ENCODE data around the gene ETF1. TPM values are rescaled to one million over a fixed set of nuclear protein-coding genes. Genes with fewer than 3 reads are reported as not detected.

The ETF1 gene
- total RNA-seq, 2 donors from 2014 or later = 67.6 to 115 TPM

- Histone ChIP-seq H3K9me3 (no peaks in the 10 kb centered on the region), H3K36me3 (peaks cover 79% of the 10 kb centered on the region), H3K27me3 (replicated peaks; ENCODE audit: insufficient read depth) (no peaks in the 10 kb centered on the region), H3K4me1 (ENCODE audit: control insufficient read depth in 1 of 2, low read depth in 2 of 2) (peaks cover 0 to 8% of the 10 kb centered on the region in 2 donors), H3K4me3 (no peak overlapping the region), H3K27ac (no peak overlapping the region)
- DNase-seq (ENCODE audit: low spot score) (no peak), ATAC-seq (ENCODE audit: insufficient number of reproducible peaks, low FRiP score, low read depth) (no peak)
- TF ChIP-seq, protein P1, sequence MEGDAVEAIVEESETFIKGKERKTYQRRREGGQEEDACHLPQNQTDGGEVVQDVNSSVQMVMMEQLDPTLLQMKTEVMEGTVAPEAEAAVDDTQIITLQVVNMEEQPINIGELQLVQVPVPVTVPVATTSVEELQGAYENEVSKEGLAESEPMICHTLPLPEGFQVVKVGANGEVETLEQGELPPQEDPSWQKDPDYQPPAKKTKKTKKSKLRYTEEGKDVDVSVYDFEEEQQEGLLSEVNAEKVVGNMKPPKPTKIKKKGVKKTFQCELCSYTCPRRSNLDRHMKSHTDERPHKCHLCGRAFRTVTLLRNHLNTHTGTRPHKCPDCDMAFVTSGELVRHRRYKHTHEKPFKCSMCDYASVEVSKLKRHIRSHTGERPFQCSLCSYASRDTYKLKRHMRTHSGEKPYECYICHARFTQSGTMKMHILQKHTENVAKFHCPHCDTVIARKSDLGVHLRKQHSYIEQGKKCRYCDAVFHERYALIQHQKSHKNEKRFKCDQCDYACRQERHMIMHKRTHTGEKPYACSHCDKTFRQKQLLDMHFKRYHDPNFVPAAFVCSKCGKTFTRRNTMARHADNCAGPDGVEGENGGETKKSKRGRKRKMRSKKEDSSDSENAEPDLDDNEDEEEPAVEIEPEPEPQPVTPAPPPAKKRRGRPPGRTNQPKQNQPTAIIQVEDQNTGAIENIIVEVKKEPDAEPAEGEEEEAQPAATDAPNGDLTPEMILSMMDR (IDR thresholded peaks at IDR 0.05) = no peak
Observed at GRCh38 chr5:138568061-138568824, 25.2 kb upstream of the ETF1 start.

GRCh38 chr5:138566792-138567191, 23.8 kb upstream of the ETF1 start:
- no peaks in the 10 kb centered on the region for H3K27me3 ChIP-seq (replicated peaks; ENCODE audit: insufficient read depth)

GRCh38 chr5:138565100-138565821, 22.2 kb upstream of the ETF1 start:
- peaks cover 68% of the 10 kb centered on the region for H3K36me3 ChIP-seq
- H3K27ac ChIP-seq = no peak overlapping the region
- no peaks in the 10 kb centered on the region for H3K9me3 ChIP-seq
- no peak for ATAC-seq (ENCODE audit: insufficient number of reproducible peaks, low FRiP score, low read depth)
- no peak overlapping the region for H3K4me3 ChIP-seq
- no peak for DNase-seq (ENCODE audit: low spot score)
- no peaks in the 10 kb centered on the region for H3K4me1 ChIP-seq (ENCODE audit: control insufficient read depth in 1 of 2, low read depth in 2 of 2)
- TF ChIP-seq, protein P1 (IDR thresholded peaks at IDR 0.05) = no peak
- no peaks in the 10 kb centered on the region for H3K27me3 ChIP-seq (replicated peaks; ENCODE audit: insufficient read depth)

More at GRCh38 chr5:138566792-138567191, 23.8 kb upstream of the ETF1 start:
- DNase-seq (ENCODE audit: low spot score) = no peak
- no peak for ATAC-seq (ENCODE audit: insufficient number of reproducible peaks, low FRiP score, low read depth)
- TF ChIP-seq, protein P1 (IDR thresholded peaks at IDR 0.05) = no peak
- no peak overlapping the region for H3K4me3 ChIP-seq
- H3K9me3 ChIP-seq = no peaks in the 10 kb centered on the region
- no peak overlapping the region for H3K27ac ChIP-seq
- no peaks in the 10 kb centered on the region for H3K4me1 ChIP-seq (ENCODE audit: control insufficient read depth in 1 of 2, low read depth in 2 of 2)
- peaks cover 70% of the 10 kb centered on the region for H3K36me3 ChIP-seq

GRCh38 chr5:138564242-138564641, 21.2 kb upstream of the ETF1 start:
- H3K27me3 ChIP-seq (replicated peaks; ENCODE audit: insufficient read depth) = no peaks in the 10 kb centered on the region
- peaks cover 70% of the 10 kb centered on the region for H3K36me3 ChIP-seq
- H3K9me3 ChIP-seq = no peaks in the 10 kb centered on the region
- DNase-seq (ENCODE audit: low spot score) (no peak), ATAC-seq (ENCODE audit: insufficient number of reproducible peaks, low FRiP score, low read depth) (no peak)
- H3K4me3 ChIP-seq = no peak overlapping the region
- H3K4me1 ChIP-seq (ENCODE audit: control insufficient read depth in 1 of 2, low read depth in 2 of 2) = no peaks in the 10 kb centered on the region
- no peak overlapping the region for H3K27ac ChIP-seq
- TF ChIP-seq, protein P1 (IDR thresholded peaks at IDR 0.05) = no peak

DNA sequence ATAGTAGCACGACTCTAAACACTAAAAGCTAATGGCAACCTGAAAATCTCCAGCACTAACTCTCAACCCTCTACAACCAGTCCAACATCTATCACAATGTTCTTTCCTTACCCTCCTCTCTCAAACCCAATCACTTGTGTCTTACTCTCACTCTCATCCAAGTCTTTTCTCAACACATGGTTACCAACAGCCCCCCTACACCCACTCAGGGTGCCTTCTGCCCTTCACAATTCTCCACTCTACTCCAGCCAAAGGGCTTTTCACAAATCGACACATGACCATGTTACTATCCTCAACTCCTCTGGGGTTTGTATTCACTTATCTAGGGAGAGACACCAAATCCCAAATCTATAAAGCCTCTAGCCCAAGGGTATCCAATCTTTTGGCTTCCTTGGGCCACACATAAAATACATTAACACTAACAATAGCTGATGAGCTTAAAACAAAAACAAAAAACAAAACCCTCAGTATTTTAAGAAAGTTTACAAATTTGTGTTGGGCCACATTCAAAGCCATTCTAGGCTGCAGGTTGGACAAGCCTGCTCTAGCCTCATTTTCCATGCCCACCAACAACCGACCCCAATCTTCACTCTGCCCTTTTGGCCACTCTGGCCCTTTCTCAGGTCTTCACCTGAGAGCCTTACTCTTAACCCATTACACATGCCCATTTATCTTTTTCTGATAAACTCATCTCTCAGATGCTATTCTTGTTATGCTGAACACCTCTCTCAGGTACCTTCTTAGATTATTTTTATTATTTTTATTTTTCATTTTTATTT, 20.5 kb upstream of the ETF1 start:
- Histone ChIP-seq H3K27me3 (replicated peaks; ENCODE audit: insufficient read depth) (no peaks in the 10 kb centered on the region), H3K27ac (no peak overlapping the region), H3K9me3 (no peaks in the 10 kb centered on the region), H3K36me3 (peaks cover 70% of the 10 kb centered on the region), H3K4me1 (ENCODE audit: control insufficient read depth in 1 of 2, low read depth in 2 of 2) (no peaks in the 10 kb centered on the region), H3K4me3 (no peak overlapping the region)
- TF ChIP-seq, protein P1 (IDR thresholded peaks at IDR 0.05) = no peak
- no peak for ATAC-seq (ENCODE audit: insufficient number of reproducible peaks, low FRiP score, low read depth)
- no peak for DNase-seq (ENCODE audit: low spot score)

All from thoracic aorta (tissue), 2 donors.